Measurements from ENCODE around the gene P2RX1.

The P2RX1 gene

GRCh38 chr17:3922765-3923164, 6.5 kb upstream of the P2RX1 start:
- DNase-seq (ENCODE audit: low read depth), result no peak
- H3K4me3 ChIP-seq (ENCODE audit: low read length), result no peak overlapping the region
- no peak for TF ChIP-seq CTCF (conservative IDR thresholded peaks at IDR 0.05; ENCODE audit: low read length)

- no peak overlapping the region for H3K4me3 ChIP-seq (ENCODE audit: low read length)
- no peak for TF ChIP-seq CTCF (conservative IDR thresholded peaks at IDR 0.05; ENCODE audit: low read length)
- DNase-seq (ENCODE audit: low read depth), result no peak
These were observed 5.4 kb upstream of the P2RX1 start for GRCh38 chr17:3921502-3922319.

GRCh38 chr17:3921006-3921405, 4.7 kb upstream of the P2RX1 start:
- H3K4me3 ChIP-seq (ENCODE audit: low read length), result no peak overlapping the region
- DNase-seq (ENCODE audit: low read depth), result no peak
- no peak for TF ChIP-seq CTCF (conservative IDR thresholded peaks at IDR 0.05; ENCODE audit: low read length)

- TF ChIP-seq CTCF (conservative IDR thresholded peaks at IDR 0.05; ENCODE audit: low read length), result no peak
- DNase-seq (ENCODE audit: low read depth), result no peak
- no peak overlapping the region for H3K4me3 ChIP-seq (ENCODE audit: low read length)
These were observed 2.9 kb upstream of the P2RX1 start for GRCh38 chr17:3919123-3919624.

GRCh38 chr17:3918372-3919122, 2.3 kb upstream of the P2RX1 start:
- H3K4me3 ChIP-seq (ENCODE audit: low read length), result no peak overlapping the region
- DNase-seq (ENCODE audit: low read depth), result no peak
- no peak for TF ChIP-seq CTCF (conservative IDR thresholded peaks at IDR 0.05; ENCODE audit: low read length)

- no peak for TF ChIP-seq CTCF (conservative IDR thresholded peaks at IDR 0.05; ENCODE audit: low read length)
- no peak overlapping the region for H3K4me3 ChIP-seq (ENCODE audit: low read length)
- DNase-seq (ENCODE audit: low read depth), result no peak
These were observed 1.2 kb upstream of the P2RX1 start for GRCh38 chr17:3917391-3917931.

All from AG10803 (cell line).